Stimulated activated CD4-positive, alpha-beta T cell treated with anti-CD3 and anti-CD28 coated beads, TNF-alpha, amount 100 ng/mL, for 48 hours (primary cell): ENCODE results near the gene GCK.
"Not testable (repeated sequence)": the region's sequence is repeated elsewhere in the genome, so short reads cannot be mapped to it uniquely, and the experiment has no call there.

Source experiments
- DNase-seq, 3 donors: peaks; one replicate each; pipeline ENCODE4 v3.0.0-alpha.2; 2020; ENCODE audit warnings: low read depth in 3 of 3

Gene GCK

DNA sequence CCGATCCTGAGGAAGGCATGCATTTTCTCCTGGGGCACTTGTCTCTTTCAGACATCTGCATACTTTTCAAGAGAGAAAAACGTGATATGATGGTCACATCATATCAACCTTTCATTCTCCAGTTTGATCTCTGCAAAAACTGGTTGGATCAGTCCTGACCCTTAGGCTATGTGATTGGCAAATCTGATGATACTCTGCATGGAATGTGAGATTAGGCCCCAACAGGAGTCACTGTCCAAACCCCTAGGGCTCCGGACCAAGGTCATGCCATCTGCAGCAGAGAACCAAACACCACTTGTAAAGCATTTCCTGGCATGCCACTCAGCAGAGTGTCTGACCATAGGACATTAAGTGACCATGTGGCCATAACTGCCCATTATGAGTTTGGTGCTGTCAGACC is 8.6 kb downstream of the GCK start:
- DNase-seq: no peak

- DNase-seq: no peak
These were observed 11.6 kb downstream of the GCK start for GRCh38 chr7:44177570-44178131.

- DNase-seq: no peak
These were observed 12.8 kb downstream of the GCK start for GRCh38 chr7:44176486-44176885.

DNA sequence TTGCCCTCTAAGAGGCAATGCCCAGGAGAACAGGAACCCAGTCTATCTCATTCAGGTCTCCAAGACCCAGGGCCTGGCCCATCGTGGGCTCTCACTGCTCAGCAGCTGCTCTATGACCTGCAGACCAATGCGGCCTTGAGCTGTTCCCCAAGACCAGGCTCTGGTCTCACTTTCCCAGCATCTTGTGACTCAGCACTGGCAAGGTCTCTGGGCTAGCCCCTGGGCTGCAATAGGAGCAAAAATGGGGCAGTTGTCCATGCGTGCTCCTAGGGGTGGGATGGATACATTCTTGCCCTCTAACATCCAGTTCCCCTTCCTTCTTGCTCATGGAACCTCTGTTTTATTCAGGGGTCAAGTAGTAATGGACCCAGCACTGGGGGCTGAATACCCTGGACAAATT is 13.5 kb downstream of the GCK start:
- no peak for DNase-seq

DNA sequence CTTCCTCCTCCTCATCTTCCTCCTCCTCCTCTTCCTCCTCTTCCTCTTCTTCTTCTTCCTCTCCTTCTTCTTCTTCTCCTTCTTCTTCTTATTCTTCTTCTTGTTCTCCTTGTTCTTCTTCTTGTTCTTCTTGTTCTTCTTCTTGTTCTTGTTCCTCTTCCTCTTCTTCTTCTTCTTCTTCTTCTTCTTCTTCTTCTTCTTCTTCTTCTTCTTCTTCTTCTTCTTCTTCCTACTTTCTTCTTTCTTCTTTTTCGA is 14.6 kb downstream of the GCK start:
- DNase-seq: not testable (repeated sequence)

GRCh38 chr7:44173911-44174693 is 15.1 kb downstream of the GCK start:
- DNase-seq: no peak

GRCh38 chr7:44172803-44173424 is 16.3 kb downstream of the GCK start:
- no peak for DNase-seq

DNA sequence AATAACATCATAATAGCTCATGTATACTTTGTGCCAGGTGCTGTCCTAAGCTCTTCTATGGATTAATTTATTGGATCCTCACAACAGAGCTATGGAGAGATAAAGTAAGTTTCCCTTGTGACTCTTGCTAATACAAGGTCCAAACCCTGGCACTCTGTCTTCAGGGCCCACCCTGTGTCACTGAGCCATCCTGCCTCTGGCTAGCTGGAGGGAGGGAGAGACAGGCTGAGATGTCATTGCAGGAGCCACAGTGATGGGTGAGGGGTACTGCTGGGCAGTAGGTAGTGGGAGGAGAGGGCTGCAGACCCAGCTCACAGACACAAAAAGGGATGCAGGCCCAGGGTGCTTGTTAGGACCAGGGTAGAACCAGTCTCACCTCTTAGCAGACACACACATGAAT is 16.9 kb downstream of the GCK start:
- DNase-seq: no peak

DNA sequence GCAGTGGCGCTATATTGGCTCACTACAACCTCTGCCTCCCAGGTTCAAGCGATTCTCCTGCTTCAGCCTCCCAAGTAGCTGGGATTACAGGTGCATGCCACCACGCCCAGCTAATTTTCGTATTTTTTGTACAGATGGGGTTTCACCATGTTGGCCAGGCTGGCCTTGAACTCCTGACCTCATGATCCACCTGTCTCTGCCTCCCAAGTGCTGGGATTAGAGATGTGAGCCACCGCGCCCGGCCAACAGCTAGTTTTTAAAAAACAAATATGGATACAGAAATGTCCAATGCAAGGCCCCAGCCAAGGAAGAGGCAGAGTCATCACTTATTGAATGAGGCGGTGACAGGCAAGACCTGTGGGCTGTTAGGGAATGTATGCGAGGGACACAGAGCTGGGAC is 17.3 kb downstream of the GCK start:
- DNase-seq: not testable (repeated sequence)

DNA sequence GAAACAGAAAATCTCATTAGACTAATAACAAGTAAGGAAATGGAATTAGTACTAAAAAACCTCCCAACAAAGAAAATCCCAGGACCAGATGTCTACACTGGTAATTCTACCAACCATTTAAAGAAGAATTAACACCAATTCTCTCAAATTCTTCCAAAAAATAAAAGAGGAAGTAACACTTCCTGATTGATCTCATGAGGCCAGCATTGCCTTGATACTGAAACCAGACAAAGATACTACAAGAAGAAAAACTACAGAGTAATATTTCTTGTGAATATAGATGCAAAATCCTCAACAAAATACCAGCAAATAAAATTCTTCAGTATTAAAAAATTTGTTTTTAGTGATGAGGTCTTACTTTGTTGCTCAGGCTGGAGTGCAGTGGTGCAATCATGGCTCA is 21.3 kb downstream of the GCK start:
- no peak for DNase-seq

GRCh38 chr7:44163591-44163990 is 25.6 kb downstream of the GCK start:
- no peak for DNase-seq

- DNase-seq: no peak
These were observed 26.3 kb downstream of the GCK start for GRCh38 chr7:44162785-44163395.

DNA sequence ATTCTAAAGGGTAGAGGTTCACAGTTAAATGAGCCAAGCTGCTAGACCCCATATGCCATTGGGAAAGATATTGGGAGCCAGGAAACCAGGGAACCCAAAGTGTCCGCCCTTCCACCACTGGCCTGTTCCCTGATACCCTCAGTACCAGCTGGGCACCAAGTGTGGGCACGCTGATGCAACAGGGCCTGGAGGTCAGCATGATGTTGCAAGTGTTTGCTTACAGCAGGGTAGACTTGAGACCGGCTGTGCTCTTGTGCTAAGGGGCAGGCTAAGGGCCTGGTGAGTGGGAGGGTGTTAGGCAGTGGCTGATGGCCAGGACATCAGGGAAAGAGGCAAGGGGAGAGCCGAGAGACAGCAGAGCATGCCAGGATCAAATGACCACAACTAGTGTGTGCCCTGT is 27.1 kb downstream of the GCK start:
- no peak for DNase-seq

DNA sequence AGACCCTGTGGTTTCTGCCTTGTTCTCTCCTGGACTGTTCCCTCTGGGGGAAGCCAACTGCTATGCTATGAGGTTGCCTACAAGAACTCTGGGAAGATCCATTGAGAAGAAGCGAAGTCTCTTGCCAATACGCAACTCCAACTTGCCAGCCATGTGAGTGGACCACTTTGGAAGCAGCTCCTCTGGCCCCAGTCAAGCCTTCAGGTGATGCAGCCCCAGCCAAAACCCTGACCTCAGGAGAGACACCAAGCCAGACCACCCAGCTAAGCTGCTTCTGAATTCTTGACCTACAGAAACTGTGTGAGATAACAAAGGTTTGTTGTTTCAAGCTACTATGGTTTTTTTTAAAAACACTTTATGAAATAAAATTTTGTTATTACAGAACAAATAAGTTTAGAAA is 27.9 kb downstream of the GCK start:
- no peak for DNase-seq

- DNase-seq: no peak
These were observed 29.2 kb downstream of the GCK start for GRCh38 chr7:44159824-44160630.

GRCh38 chr7:44158873-44159631 is 30.2 kb downstream of the GCK start:
- no peak for DNase-seq

- no peak for DNase-seq
These were observed 31.0 kb downstream of the GCK start for GRCh38 chr7:44158096-44158872.

GRCh38 chr7:44157116-44158080 is 31.8 kb downstream of the GCK start:
- no peak for DNase-seq

DNA sequence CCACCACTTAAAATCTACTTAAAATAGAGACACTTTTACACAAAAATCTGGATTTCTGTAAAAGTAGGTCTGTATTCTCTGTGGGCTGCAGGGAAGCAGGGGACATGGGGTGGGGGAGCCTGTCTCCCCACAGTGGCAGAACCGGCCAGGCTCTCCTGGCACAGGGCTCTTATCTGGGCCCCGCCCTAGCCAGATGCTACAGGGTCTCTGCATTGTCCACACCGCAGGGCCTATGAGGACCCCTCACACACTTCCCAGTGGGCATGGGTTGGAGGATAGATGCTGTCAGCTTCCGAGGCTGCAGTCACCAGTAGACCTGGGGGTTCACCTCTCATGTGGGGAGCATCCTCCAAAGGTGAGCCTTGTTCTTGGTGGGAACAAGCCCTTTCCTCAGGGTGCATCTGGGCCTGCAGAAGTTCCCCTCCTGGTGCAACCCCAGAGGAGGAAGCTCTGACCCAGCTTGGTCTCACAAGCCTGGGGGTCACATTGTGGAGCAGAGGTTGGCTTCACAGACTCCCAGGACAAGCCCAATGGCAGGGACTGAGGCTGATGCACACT is 32.7 kb downstream of the GCK start:
- DNase-seq: no peak
